SK-N-SH (cell line): ENCODE data around the gene TARBP1. TPM values are rescaled to one million over a fixed set of nuclear protein-coding genes. Genes with fewer than 3 reads are reported as not detected.

Experiments
- CTCF ChIA-PET: fragments of 300-600, 350-600 bp; formaldehyde crosslinking; extraction: SDS; loops from one replicate; lab custom pipeline; 2021; lab: Yijun Ruan, JAX
- POLR2A ChIA-PET: fragments of 350-600 bp; sonication (Branson Sonifier 250); formaldehyde crosslinking; extraction: SDS; loops from one replicate; lab custom pipeline; 2020; ENCODE audit warnings: antibody characterized with exemption, inconsistent platforms; lab: Yijun Ruan, JAX
- DNase-seq: peaks from one replicate; pipeline ENCODE4 v3.0.0; 2012
- H2AFZ ChIP-seq: fragments of 200-600 bp; sonication (generic); 2 replicates; pipeline ENCODE4 v1.8.1; 2016; ENCODE audit warnings: antibody characterized with exemption, mild to moderate bottlenecking, low read depth
- H3F3A ChIP-seq: fragments of 200-600 bp; sonication (generic); replicated peaks from 2 replicates; pipeline ENCODE3; 2016; ENCODE audit warnings: antibody characterized with exemption, mild to moderate bottlenecking; ENCODE audit not compliant: insufficient read depth
- H3K27ac ChIP-seq, 2 experiments: fragments of 200-500 bp in 1 of 2; fragments of 200-600 bp in 1 of 2; sonication (Bioruptor generic) in 1 of 2; sonication (generic), shearing (Covaris generic) in 1 of 2; 2 replicates each; pipeline versions ENCODE4 v1.5.1 to v1.6.1; 2014 to 2016; ENCODE audit warnings: low read depth in 2 of 2, inconsistent platforms in 1 of 2, low read length in 1 of 2, mild to moderate bottlenecking in 1 of 2, mixed read lengths in 1 of 2
- H3K27me3 ChIP-seq: fragments of 200-600 bp; sonication (generic), shearing (Covaris generic); 2 replicates; pipeline ENCODE4 v1.6.1; 2016; ENCODE audit warnings: mixed run types; ENCODE audit not compliant: insufficient read depth
- H3K36me3 ChIP-seq, 2 experiments: fragments of 200-500 bp in 1 of 2; fragments of 200-600 bp in 1 of 2; sonication (Bioruptor generic) in 1 of 2; sonication (generic) in 1 of 2; replicated peaks in 1 of 2; 2 replicates each; pipeline versions ENCODE3 to v1.5.1; 2014 to 2016; ENCODE audit warnings: low read length in 1 of 2, mild to moderate bottlenecking in 1 of 2; ENCODE audit not compliant: insufficient read depth in 2 of 2, control insufficient read depth in 1 of 2
- H3K4me1 ChIP-seq, 2 experiments: fragments of 200-500 bp in 1 of 2; fragments of 200-600 bp in 1 of 2; sonication (Bioruptor generic) in 1 of 2; sonication (generic), shearing (Covaris generic) in 1 of 2; 2 replicates each; pipeline versions ENCODE4 v1.5.1 to v1.6.1; 2014 to 2016; ENCODE audit warnings: low read depth in 1 of 2, low read length in 1 of 2, mixed run types in 1 of 2; ENCODE audit not compliant: insufficient read depth in 2 of 2, control insufficient read depth in 1 of 2
- H3K4me2 ChIP-seq: fragments of 200-600 bp; sonication (generic), shearing (Covaris generic); 2 replicates; pipeline ENCODE4 v1.6.1; 2017; ENCODE audit warnings: mixed run types
- H3K4me3 ChIP-seq, 2 experiments: fragments of 200-500 bp in 1 of 2; fragments of 200-600 bp in 1 of 2; sonication (Bioruptor generic) in 1 of 2; sonication (generic), shearing (Covaris generic) in 1 of 2; 2 replicates each; pipeline versions ENCODE4 v1.5.1 to v1.8.1; 2014 to 2016; ENCODE audit warnings: low read depth in 2 of 2, inconsistent platforms in 1 of 2, low read length in 1 of 2, mild to moderate bottlenecking in 1 of 2, mixed read lengths in 1 of 2, moderate library complexity in 1 of 2
- H3K79me2 ChIP-seq: fragments of 200-600 bp; sonication (generic); 2 replicates; pipeline ENCODE4 v1.8.1; 2017; ENCODE audit warnings: mild to moderate bottlenecking; ENCODE audit not compliant: insufficient read depth
- H3K9ac ChIP-seq: fragments of 200-600 bp; sonication (generic); 2 replicates; pipeline ENCODE4 v1.6.1; 2017; ENCODE audit warnings: mixed run types
- H3K9me2 ChIP-seq: fragments of 200-600 bp; sonication (generic); 2 replicates; pipeline ENCODE4 v1.6.1; 2017; ENCODE audit warnings: mixed run types
- H3K9me3 ChIP-seq: fragments of 200-600 bp; sonication (generic); 2 replicates; pipeline ENCODE4 v1.6.1; 2017; ENCODE audit warnings: mixed run types, mild to moderate bottlenecking, moderate library complexity
- H4K20me1 ChIP-seq: fragments of 200-600 bp; sonication (generic); 2 replicates; pipeline ENCODE4 v1.6.1; 2017; ENCODE audit warnings: mild to moderate bottlenecking, mixed run types; ENCODE audit not compliant: insufficient read depth
- EP300 ChIP-seq, 2 experiments: IDR thresholded peaks; 2 replicates each; pipeline versions ENCODE4 v1.4.0 to v1.6.1; 2012; ENCODE audit warnings: borderline replicate concordance in 1 of 2, low read depth in 1 of 2, low read length in 1 of 2
- EZH2phosphoT487 ChIP-seq: fragments of 200-600 bp; sonication (generic); IDR thresholded peaks from 2 replicates; pipeline ENCODE4 v1.6.1; 2017; ENCODE audit warnings: low read depth, mixed run types, mild to moderate bottlenecking, antibody characterized with exemption, moderate library complexity, borderline replicate concordance
- FOSL2 ChIP-seq: IDR thresholded peaks from 2 replicates; pipeline ENCODE4 v1.4.0; 2012; ENCODE audit warnings: low read depth, mild to moderate bottlenecking, moderate library complexity, borderline replicate concordance
- GABPA ChIP-seq: IDR thresholded peaks from 2 replicates; pipeline ENCODE4 v1.4.0; 2012; ENCODE audit warnings: low read depth, mild to moderate bottlenecking
- GATA2 ChIP-seq: sonication (generic); formaldehyde crosslinking; IDR thresholded peaks from 2 replicates; pipeline ENCODE4 v1.5.0; 2020; ENCODE audit warnings: mild to moderate bottlenecking, missing genetic modification reagents
- MEF2A ChIP-seq: IDR thresholded peaks from 2 replicates; pipeline ENCODE4 v1.4.0; 2012; ENCODE audit warnings: low read depth, borderline replicate concordance
- NFIC ChIP-seq: IDR thresholded peaks from 2 replicates; pipeline ENCODE4 v1.4.0; 2012; ENCODE audit warnings: borderline replicate concordance
- NRF1 ChIP-seq: IDR thresholded peaks from 2 replicates; pipeline ENCODE4 v1.6.1; 2012; ENCODE audit warnings: low read depth, mild to moderate bottlenecking, low read length
- PBX3 ChIP-seq: IDR thresholded peaks from 2 replicates; pipeline ENCODE4; 2012
- RCOR1 ChIP-seq: fragments of 150-350 bp; IDR thresholded peaks from 2 replicates; pipeline ENCODE4 v1.6.1; 2017; ENCODE audit warnings: antibody characterized with exemption, low read length
- REST ChIP-seq: IDR thresholded peaks from 2 replicates; pipeline ENCODE4 v1.6.1; 2012; ENCODE audit warnings: mild to moderate bottlenecking, low read depth, low read length, moderate library complexity
- RFX5 ChIP-seq: IDR thresholded peaks from 2 replicates; pipeline ENCODE4 v1.6.1; 2012; ENCODE audit warnings: mild to moderate bottlenecking, improper control_type of control experiment, low read length
- SMC3 ChIP-seq: IDR thresholded peaks from 2 replicates; pipeline ENCODE4 v1.6.1; 2012; ENCODE audit warnings: low read depth, low read length, improper control_type of control experiment
- TEAD4 ChIP-seq: IDR thresholded peaks from 2 replicates; pipeline ENCODE4 v1.4.0; 2012; ENCODE audit warnings: mild to moderate bottlenecking, borderline replicate concordance; ENCODE audit not compliant: insufficient read depth
- YY1 ChIP-seq: IDR thresholded peaks from 2 replicates; pipeline ENCODE4 v1.4.0; 2012; ENCODE audit warnings: low read depth, mild to moderate bottlenecking
- WGBS: methylation state at CpG from one replicate; pipeline ENCODE4 v1.1.6; 2017; ENCODE audit warnings: low lambda C conversion rate; 5-methylcytosine and 5-hydroxymethylcytosine counted together
- polyA plus RNA-seq, 3 experiments: library from polyadenylated mRNA; depleted of rRNA; stranded (reverse); fragments of >200 nt; gene quantifications; 2 replicates each; pipeline ENCODE4 v1.2.3, GENCODE V29; 2012
- TF ChIP-seq, protein P1 (sequence below): fragments of 200-600 bp; sonication (generic); IDR thresholded peaks from 2 replicates; pipeline ENCODE4 v1.6.1; 2017; ENCODE audit warnings: antibody characterized with exemption, mild to moderate bottlenecking, moderate library complexity

Gene TARBP1
- polyA plus RNA-seq, 1 of the 3 experiments (the other 2 are of a cell fraction): 33.0 TPM

DNA sequence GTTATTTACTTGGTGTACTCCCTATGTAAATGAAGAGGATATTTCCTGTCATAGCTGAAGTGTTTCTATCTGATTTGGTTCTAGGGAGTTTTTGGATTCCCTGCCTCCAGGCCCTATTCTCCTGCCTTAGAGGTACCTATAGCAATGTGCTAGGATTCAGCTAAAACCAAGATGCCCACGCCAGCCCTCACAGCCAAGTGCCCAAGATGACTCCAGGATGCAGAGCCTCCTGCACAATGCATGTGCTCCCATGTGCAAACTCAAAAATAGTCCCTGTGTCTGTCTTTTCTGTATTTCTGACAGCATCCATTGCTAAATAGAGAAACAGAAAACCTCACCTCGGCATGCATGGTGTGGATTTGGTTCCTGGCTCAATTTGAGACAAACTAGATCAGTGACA is 887 bp upstream of the TARBP1 start:
- no peak overlapping the region for H3K9ac ChIP-seq
- TF ChIP-seq GATA2: no peak
- TF ChIP-seq, protein P1, sequence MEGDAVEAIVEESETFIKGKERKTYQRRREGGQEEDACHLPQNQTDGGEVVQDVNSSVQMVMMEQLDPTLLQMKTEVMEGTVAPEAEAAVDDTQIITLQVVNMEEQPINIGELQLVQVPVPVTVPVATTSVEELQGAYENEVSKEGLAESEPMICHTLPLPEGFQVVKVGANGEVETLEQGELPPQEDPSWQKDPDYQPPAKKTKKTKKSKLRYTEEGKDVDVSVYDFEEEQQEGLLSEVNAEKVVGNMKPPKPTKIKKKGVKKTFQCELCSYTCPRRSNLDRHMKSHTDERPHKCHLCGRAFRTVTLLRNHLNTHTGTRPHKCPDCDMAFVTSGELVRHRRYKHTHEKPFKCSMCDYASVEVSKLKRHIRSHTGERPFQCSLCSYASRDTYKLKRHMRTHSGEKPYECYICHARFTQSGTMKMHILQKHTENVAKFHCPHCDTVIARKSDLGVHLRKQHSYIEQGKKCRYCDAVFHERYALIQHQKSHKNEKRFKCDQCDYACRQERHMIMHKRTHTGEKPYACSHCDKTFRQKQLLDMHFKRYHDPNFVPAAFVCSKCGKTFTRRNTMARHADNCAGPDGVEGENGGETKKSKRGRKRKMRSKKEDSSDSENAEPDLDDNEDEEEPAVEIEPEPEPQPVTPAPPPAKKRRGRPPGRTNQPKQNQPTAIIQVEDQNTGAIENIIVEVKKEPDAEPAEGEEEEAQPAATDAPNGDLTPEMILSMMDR: no peak
- TF ChIP-seq FOSL2: no peak
- TF ChIP-seq EP300 (IDR thresholded peaks at IDR 0.05; ENCODE audit: borderline replicate concordance in 1 of 2, low read depth in 1 of 2, low read length in 1 of 2): no peak
- TF ChIP-seq RCOR1: no peak
- no peak for TF ChIP-seq GABPA
- no peak for TF ChIP-seq SMC3
- TF ChIP-seq MEF2A: no peak
- TF ChIP-seq RFX5: no peak
- TF ChIP-seq EZH2phosphoT487: no peak
- no peak for TF ChIP-seq NFIC
- TF ChIP-seq NRF1: no peak
- no peak for TF ChIP-seq PBX3
- TF ChIP-seq YY1: no peak
- no peak for TF ChIP-seq REST
- TF ChIP-seq TEAD4: no peak
- H3K9me3 ChIP-seq: no peaks in the 10 kb centered on the region
- CTCF ChIA-PET: interaction anchor here (1.0 kb wide), 1 partner anchor 9 kb away, joined by 3 read pairs; no protein-coding TSS in a partner anchor
- no peak overlapping the region for H3K27ac ChIP-seq
- peaks cover 4 to 17% of the 10 kb centered on the region in 2 experiments; a peak in 3 of 4 replicates for H3K4me1 ChIP-seq
- H2AFZ ChIP-seq: no peak overlapping the region
- H3F3A ChIP-seq: no peaks in the 10 kb centered on the region
- no peaks in the 10 kb centered on the region for H3K9me2 ChIP-seq
- no peak overlapping the region for H3K4me3 ChIP-seq
- DNase-seq: no peak
- no peaks in the 10 kb centered on the region for H3K27me3 ChIP-seq
- POLR2A ChIA-PET: no interaction called here
- peaks cover 13% of the 10 kb centered on the region; the same call in 1 of the 2 replicates for H3K79me2 ChIP-seq
- 64% methylated on average over 2 of the region's 2 CpGs for WGBS
- no peaks in the 10 kb centered on the region for H4K20me1 ChIP-seq
- H3K36me3 ChIP-seq: no peaks in the 10 kb centered on the region
- H3K4me2 ChIP-seq: no peak overlapping the region
